Measurements from ENCODE around the gene CELF4.
A peak's percentile ranks its signal among the peaks of the same experiment; 100 is the strongest.

Gene CELF4

DNA sequence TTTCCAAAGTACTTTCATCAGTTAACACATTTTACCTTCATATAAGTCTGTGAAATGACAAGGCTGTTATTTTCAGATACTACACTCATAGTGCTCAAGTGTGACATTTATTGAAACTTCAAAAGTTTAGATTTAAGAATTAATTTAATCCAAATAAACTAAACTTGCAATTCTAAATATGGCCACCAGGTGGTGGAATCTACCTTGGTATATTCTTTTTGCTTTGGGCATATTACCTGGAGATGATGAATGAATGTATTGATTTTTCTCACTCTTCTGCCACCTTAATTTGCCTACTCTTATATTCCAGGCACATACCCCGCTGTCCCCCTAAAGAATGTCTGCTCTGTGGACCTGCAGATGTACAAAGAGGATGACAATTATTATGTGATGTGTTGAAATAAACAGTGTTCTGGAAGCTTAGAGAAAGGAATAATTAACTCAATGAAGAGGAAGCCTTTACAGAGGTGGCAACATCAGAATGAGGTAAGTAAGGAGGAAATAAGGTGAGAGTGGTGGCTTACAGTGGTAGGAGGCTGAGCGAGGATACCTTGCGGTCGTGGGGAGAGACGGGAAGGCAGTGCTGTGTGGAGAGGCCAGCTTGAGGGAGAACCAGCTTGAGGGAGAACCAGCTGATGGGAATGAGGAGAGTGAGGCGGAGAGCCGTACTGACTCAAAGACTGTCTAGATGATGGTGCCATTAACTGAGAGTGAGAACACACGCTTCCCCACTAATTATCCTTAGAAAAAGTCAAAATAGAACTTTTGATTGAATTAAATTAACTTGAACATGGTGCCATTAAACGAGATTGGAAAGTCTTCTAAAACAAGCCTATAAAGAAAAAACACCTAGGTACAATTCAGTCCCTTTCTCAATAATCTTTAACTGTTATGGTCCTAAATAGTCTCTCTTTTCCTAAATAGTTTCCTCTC, 179.5 kb downstream of the CELF4 start:
- Histone ChIP-seq H3K79me2 (no peaks in the 10 kb centered on the region), H3K4me1 (no peaks in the 10 kb centered on the region), H3K9ac (no peak overlapping the region), H2AFZ (no peak overlapping the region), H3K9me3 (ENCODE audit: control insufficient read depth, low read length) (no peaks in the 10 kb centered on the region), H3K36me3 (ENCODE audit: control insufficient read depth, insufficient read depth, low read length) (no peaks in the 10 kb centered on the region), H3K27me3 (ENCODE audit: control insufficient read depth, insufficient read depth, low read length) (no peaks in the 10 kb centered on the region), H3K27ac (no peak overlapping the region), H3K4me2 (ENCODE audit: low read length) (no peak overlapping the region), H3K4me3 (ENCODE audit: low read depth, low read length) (no peak overlapping the region)
- TF ChIP-seq, protein P1, sequence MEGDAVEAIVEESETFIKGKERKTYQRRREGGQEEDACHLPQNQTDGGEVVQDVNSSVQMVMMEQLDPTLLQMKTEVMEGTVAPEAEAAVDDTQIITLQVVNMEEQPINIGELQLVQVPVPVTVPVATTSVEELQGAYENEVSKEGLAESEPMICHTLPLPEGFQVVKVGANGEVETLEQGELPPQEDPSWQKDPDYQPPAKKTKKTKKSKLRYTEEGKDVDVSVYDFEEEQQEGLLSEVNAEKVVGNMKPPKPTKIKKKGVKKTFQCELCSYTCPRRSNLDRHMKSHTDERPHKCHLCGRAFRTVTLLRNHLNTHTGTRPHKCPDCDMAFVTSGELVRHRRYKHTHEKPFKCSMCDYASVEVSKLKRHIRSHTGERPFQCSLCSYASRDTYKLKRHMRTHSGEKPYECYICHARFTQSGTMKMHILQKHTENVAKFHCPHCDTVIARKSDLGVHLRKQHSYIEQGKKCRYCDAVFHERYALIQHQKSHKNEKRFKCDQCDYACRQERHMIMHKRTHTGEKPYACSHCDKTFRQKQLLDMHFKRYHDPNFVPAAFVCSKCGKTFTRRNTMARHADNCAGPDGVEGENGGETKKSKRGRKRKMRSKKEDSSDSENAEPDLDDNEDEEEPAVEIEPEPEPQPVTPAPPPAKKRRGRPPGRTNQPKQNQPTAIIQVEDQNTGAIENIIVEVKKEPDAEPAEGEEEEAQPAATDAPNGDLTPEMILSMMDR (IDR thresholded peaks at IDR 0.05), result peak; percentile 93

GRCh38 chr18:37383846-37384595, 181.6 kb downstream of the CELF4 start:
- Histone ChIP-seq H3K4me2 (ENCODE audit: low read length) (no peak overlapping the region), H3K27me3 (ENCODE audit: control insufficient read depth, insufficient read depth, low read length) (no peaks in the 10 kb centered on the region), H3K4me3 (ENCODE audit: low read depth, low read length) (no peak overlapping the region), H3K4me1 (no peaks in the 10 kb centered on the region), H2AFZ (no peak overlapping the region), H3K27ac (no peak overlapping the region), H3K9me3 (ENCODE audit: control insufficient read depth, low read length) (no peaks in the 10 kb centered on the region), H3K79me2 (no peaks in the 10 kb centered on the region), H3K9ac (no peak overlapping the region), H3K36me3 (ENCODE audit: control insufficient read depth, insufficient read depth, low read length) (no peaks in the 10 kb centered on the region)
- TF ChIP-seq, protein P1 (IDR thresholded peaks at IDR 0.05), result no peak

- Histone ChIP-seq H2AFZ (no peak overlapping the region), H3K27me3 (ENCODE audit: control insufficient read depth, insufficient read depth, low read length) (no peaks in the 10 kb centered on the region), H3K4me3 (ENCODE audit: low read depth, low read length) (no peak overlapping the region), H3K36me3 (ENCODE audit: control insufficient read depth, insufficient read depth, low read length) (no peaks in the 10 kb centered on the region), H3K27ac (no peak overlapping the region), H3K9me3 (ENCODE audit: control insufficient read depth, low read length) (no peaks in the 10 kb centered on the region), H3K4me1 (no peaks in the 10 kb centered on the region), H3K4me2 (ENCODE audit: low read length) (no peak overlapping the region), H3K79me2 (no peaks in the 10 kb centered on the region), H3K9ac (no peak overlapping the region)
- TF ChIP-seq, protein P1 (IDR thresholded peaks at IDR 0.05), result no peak
These were observed 182.4 kb downstream of the CELF4 start for GRCh38 chr18:37383036-37383785.

- no peak overlapping the region for H3K27ac ChIP-seq
- H3K4me2 ChIP-seq (ENCODE audit: low read length), result no peak overlapping the region
- H3K4me3 ChIP-seq (ENCODE audit: low read depth, low read length), result no peak overlapping the region
- H3K27me3 ChIP-seq (ENCODE audit: control insufficient read depth, insufficient read depth, low read length), result no peaks in the 10 kb centered on the region
- H3K9ac ChIP-seq, result no peak overlapping the region
- TF ChIP-seq, protein P1 (IDR thresholded peaks at IDR 0.05), result no peak
- H3K4me1 ChIP-seq, result no peaks in the 10 kb centered on the region
- no peak overlapping the region for H2AFZ ChIP-seq
- no peaks in the 10 kb centered on the region for H3K36me3 ChIP-seq (ENCODE audit: control insufficient read depth, insufficient read depth, low read length)
- H3K79me2 ChIP-seq, result no peaks in the 10 kb centered on the region
- H3K9me3 ChIP-seq (ENCODE audit: control insufficient read depth, low read length), result no peaks in the 10 kb centered on the region
These were observed 184.0 kb downstream of the CELF4 start for GRCh38 chr18:37381554-37381953.
